Neural progenitor cell (in vitro differentiated cells): ENCODE measurements around the gene ISL2.

ENCODE experiments used
- CTCF ChIP-seq: fragments of 200-600 bp; sonication (generic); IDR thresholded peaks from 2 replicates; pipeline ENCODE4 v1.5.1; 2017; ENCODE audit warnings: antibody characterized with exemption, mild to moderate bottlenecking
- EZH2 ChIP-seq: fragments of 200-600 bp; sonication (generic); IDR thresholded peaks from 2 replicates; pipeline ENCODE4 v1.6.1; 2017; ENCODE audit warnings: antibody characterized with exemption, mild to moderate bottlenecking, moderate library complexity
- EZH2phosphoT487 ChIP-seq: fragments of 200-600 bp; sonication (generic); IDR thresholded peaks from 2 replicates; pipeline ENCODE4 v1.6.1; 2017; ENCODE audit warnings: antibody characterized with exemption

GRCh38 chr15:76309601-76310330, 26.8 kb upstream of the ISL2 start:
- TF ChIP-seq CTCF (no peak), EZH2 (no peak), EZH2phosphoT487 (no peak)
